Stimulated activated CD4-positive, alpha-beta T cell treated with anti-CD3 and anti-CD28 coated beads, Interleukin-4, amount 100 ng/mL, for 48 hours (primary cell): ENCODE measurements around the gene CSNK1A1.
A peak's percentile ranks its signal among the peaks of the same experiment; 100 is the strongest.
"Not testable (repeated sequence)": the region's sequence is repeated elsewhere in the genome, so short reads cannot be mapped to it uniquely, and the experiment has no call there.

ENCODE experiments used
- DNase-seq, 2 donors: peaks; one replicate each; pipeline ENCODE4 v3.0.0-alpha.2; 2020; ENCODE audit warnings: low read depth in 2 of 2

Gene CSNK1A1

DNA sequence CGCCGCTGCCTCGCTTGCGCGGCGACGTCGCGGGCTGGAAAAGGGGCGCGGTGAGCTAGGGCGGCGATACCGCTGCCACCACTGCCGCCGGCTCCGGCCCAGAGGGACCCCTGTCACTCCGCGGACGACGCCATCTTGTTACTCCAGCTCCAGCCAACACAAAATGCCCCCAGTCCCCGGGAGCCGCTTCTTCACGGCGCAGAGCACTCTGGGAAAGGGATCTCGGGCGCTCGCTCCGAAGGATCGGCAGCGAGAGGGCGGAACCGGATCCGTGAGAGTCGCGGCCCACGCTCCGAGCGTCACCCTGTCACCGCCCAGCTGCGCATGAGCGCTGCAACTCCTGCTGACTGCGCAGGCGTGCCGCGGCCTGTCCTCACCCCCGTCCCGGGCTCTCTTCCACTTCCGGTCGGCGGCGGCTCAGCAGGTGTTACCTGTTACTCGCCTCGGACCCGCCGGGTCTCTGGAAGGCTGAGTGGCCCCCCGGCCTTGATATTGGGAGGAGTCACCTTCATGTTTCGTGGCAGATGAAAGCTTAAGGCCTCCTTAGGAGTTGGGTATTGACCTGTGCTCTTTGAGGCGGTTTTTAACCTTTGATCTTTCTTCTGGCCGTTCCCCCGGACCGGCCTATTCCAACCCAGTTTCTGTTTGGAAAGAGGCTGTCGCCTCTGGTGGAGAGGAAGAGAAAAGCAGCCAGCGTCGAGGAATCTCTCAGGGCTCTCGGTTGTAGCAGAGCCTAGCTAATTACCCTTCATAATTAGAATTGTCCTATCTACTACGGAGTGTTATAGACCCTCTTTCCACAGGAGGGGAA lies at the start of gene CSNK1A1:
Gene CSNK1A1, minus strand, starts transcription at position 213 of the 811 bp plus-strand sequence. CDS start 475 bp downstream, outside the sequence.
- peak; percentile 97 to 99 for DNase-seq

DNA sequence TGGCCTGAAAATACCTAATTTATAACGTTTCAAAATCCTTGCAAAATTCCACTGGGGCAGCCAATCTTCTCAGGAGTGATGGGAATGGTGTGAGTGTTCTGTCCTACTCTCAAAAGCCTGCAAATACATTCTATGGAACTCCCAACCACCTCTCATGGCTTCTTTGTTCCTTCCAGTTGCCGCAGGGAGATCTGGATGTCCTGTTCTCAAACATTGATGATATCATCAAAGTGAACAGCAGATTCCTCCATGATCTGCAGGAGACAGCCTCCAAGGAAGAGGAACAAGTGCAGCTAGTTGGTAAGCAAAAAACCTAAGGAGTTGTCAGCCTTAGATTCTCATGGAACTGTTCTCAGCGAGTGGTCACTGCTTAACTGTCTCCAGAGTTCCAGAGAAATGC lies 49.7 kb upstream of the CSNK1A1 start:
- DNase-seq, result no peak

DNA sequence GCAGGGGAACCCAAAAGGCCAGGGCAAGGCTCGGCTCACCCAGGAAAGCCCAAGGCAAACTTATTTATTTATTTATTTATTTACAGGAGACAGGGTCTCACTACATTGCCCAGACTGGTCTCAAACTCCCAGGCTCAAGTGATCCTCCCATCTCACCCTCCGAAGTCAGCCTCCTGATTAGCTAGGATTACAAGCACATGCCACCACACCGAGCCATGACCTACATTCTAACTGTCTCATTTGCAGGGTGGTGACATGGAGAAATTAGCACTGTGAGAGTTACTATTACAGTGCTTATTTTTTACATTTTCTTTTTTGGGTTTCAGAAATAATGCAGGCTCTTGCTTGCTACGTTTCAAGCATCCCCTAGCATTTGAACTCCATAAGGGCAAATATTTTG lies 48.1 kb upstream of the CSNK1A1 start:
- no peak for DNase-seq

DNA sequence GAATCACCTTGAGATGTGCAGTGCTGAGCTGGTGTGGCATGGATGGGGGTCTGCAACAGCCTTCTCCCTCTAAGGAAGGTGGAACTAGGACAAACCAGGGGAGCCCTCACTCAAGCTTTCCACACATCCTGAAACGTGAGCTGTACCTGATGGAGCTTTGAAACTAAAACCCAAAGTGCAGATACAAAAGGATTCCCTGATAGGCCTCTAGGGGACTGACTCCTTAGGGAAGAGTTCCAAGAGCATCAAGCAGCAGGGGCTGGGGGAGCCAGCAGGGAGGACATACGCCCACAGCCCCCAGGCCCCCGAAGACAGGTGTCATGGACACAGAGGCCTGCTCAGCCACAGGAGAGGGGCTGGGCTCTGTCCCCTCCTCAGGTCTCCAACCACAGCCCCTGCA lies 47.7 kb upstream of the CSNK1A1 start:
- no peak for DNase-seq

DNA sequence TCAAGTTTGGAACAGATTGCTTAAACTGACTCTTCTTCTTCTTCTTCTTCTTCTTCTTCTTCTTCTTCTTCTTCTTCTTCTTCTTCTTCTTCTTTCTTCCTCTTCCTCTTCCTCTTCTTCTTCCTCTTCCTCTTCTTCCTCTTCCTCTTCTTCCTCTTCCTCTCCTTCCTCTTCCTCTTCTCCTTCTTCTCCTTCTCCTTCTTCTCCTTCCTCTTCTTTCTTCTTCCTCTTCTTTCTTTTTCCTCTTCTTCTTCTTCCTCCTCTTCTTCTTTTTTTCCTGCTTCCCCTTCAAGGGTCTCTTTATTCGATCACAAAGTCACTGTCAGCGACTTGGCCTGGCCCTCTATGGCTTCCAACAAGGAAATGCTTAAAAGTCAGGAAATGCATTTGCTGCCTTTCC lies 47.0 kb upstream of the CSNK1A1 start:
- DNase-seq, result not testable (repeated sequence)

DNA sequence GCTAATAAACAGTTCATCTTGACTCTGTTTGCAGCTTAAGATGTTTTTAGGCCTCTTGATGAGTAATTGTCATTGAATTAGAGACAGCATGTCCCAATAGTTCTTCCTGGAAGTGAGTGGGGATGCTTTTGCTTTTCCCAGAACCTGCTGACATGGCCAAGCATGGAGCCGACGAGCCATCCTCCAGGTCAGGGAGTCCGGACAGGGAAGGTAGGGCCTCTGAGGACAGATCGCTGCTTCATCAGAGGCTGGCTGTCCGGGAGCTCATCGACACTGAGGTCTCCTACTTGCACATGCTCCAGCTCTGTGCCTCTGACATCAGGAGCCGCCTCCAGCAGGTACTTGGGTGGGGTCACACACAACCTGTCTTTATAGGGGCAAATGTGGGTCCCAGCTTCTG lies 46.4 kb upstream of the CSNK1A1 start:
- DNase-seq, result no peak

DNA sequence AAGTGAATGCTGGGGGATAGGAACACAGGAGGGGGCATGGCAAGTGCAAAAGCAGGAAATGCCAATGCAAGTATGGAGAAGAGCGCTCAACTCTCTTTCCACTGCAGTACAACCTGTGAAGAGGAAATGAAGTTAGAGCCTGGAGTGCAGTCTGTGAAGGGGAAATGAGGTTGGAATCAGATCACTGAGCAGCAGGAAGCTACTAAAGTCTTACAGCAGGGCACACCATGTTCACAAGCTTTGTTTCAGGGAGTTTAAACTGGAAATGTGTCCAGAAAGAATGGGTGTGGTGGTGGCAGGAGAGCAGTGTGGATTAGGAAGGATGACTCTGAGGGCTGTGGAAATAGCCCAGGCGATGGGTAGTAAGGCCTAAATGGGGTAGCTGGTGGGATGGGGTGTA lies 45.5 kb upstream of the CSNK1A1 start:
- DNase-seq, result no peak

DNA sequence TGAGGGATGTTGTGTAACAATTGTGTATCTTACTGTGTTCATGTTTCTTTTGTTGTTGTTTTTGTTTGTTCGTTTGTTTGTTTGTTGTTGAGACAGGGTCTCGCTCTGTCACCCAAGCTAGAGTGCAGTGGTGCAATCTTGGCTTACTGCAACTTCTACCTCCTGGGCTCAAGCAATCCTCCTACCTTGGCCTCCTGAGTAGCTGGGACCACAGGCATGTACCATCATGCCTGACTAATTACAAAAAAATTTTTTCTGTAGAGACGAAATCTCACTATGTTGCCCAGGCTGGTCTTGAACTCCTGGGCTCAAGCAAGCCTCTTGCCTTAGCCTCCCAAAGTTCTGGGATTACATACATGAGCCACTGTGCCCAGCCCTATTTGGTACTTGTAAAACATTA lies 43.9 kb upstream of the CSNK1A1 start:
- not testable (repeated sequence) for DNase-seq

DNA sequence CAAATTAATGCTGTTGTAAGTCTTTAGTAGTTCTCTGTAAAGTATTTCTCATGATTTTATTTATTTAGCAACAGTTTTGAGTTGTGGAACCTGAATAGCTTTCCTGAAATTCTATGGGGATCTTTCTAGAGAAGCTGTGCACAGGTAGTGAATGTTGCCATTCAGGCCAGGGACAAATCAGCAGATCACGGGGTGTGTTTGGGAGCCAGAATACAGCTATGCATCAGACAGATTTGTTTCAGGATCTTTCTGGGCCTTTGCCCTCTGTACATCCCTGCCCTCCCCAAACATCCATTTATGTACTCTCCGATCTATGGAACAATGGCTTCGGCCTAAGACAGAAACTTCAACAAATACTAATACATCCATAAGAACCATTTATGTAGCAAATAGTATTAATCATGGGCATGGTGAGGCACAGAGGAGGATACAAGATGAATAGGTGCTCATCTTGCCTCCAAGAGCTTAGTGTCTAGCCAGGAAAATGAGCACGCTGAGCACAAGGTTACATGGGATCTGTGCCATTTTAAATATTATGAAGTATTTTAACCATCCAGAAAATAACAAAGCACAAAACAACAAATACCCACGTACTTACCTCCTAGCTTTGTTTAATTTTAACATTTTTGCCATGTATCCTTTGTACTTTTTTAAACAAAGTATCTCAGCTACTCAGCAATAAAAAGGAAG lies 43.1 kb upstream of the CSNK1A1 start:
- no peak for DNase-seq

DNA sequence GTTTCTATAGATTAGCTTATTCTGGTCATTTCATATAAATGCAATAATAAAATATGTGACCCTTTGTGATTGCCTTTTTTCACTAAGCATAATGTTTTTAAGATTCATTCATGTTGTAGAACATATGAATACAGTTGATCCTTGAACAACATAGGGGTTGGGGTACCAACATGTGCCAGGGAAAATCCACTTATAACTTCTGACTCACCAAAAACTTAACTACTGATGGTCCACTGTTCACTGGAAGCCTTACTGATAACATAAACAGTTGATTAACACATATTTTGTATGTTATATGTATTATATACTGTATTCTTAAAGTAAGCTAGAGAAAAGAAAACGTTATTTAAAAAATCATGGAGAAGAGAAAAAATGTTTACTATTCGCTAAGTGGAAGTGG lies 42.1 kb upstream of the CSNK1A1 start:
- DNase-seq, result no peak

DNA sequence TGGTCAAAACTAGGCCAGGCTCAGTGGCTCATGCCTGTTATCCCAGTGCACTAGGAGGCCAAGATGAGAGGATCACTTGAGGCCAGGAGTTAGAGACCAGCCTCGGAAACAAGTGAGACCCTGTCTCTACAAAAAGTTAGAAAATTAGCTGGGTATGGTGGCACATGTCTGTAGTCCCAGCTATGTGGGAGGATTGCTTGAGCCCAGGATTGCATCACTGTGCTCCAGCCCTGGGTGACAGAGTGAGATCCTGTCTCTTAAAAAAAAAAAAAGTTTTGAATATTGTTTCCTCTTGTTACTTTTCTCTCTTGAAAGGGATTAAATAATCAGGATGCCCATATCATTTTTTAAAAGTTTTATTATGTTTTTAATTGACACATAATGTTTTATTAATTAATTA lies 37.7 kb upstream of the CSNK1A1 start:
- DNase-seq, result no peak

DNA sequence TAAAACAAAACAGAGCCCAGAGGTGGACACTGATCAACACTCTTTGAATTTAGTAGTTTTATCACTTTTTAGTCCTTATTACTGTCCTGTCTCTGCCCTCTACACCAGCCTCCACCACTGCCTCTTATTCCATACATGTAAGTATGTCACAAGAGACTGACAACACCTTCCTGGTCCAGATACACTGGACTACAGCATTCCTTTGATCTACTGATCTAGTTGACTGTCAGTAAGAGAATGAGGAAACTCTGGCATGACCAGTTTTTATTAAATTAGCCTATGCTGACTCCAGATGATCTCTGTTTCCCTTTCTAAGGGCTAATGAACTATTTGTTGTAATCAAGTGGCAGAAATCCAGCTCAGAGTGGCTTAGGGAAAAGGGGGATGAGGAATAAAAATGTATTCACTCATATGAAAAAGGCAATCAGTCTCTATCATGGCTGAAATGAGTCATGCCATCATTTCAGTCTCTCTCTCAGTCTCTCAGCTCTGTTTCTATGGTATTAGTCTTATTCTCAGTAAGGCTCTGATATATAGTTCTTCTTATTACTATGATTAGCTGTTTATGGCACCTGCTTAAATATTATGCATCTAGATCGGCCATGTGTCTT lies 35.6 kb upstream of the CSNK1A1 start:
- no peak for DNase-seq

DNA sequence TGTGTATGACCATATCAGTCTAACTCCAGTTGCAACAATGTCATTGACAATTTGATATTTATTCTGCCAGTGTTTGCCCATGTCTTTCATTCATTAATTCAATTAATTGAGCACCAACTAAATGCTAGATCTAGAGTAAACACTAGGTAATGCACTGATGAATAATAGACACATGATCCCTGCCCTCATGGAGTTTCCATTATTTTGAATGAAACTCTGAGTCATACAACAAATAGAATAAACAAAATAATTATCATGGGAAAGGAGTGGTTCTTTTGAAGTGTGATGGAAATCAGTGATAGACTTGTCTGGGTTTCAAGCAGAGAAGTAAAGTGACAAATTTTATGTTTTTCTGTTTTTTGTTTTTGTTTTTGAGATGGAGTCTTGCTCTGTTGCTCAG lies 34.7 kb upstream of the CSNK1A1 start:
- no peak for DNase-seq

DNA sequence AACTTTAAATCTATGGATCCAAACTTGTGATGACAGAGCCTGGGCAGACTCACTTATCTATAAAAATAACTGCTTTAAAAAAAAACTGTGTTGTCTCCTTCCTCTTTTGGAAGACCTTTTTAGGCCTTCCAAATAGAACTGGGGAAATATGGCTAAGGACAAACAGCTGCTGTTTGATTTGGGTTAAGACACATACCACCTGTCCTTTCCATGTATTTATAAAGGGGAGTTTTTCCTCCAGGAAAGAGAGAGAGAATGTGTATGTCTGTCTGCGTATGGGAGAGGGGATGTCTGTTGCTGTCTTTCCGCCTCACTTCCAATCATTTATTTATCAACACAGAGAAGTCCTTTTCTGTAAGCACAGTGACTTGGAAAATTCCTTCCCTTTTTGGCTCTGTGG lies 32.9 kb upstream of the CSNK1A1 start:
- DNase-seq, result no peak

DNA sequence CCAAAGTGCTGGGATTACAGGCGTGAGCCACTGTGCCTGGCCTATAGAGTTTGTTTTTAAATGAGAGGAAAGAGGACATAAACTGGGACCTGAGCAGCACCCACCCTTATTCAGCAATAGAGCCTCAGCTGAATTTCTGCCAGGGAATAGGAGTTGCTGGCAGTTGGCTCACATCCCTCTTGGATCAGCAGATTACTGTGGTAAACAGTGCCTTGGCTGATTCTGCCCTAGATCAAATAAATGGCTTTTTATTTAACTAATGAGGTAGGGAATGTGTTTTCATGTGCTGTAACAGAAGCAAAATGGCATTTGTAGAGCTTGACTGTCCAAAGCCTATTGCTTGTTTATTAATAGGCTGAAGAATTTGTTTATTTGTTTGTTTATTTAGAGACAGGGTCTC lies 32.2 kb upstream of the CSNK1A1 start:
- no peak for DNase-seq

DNA sequence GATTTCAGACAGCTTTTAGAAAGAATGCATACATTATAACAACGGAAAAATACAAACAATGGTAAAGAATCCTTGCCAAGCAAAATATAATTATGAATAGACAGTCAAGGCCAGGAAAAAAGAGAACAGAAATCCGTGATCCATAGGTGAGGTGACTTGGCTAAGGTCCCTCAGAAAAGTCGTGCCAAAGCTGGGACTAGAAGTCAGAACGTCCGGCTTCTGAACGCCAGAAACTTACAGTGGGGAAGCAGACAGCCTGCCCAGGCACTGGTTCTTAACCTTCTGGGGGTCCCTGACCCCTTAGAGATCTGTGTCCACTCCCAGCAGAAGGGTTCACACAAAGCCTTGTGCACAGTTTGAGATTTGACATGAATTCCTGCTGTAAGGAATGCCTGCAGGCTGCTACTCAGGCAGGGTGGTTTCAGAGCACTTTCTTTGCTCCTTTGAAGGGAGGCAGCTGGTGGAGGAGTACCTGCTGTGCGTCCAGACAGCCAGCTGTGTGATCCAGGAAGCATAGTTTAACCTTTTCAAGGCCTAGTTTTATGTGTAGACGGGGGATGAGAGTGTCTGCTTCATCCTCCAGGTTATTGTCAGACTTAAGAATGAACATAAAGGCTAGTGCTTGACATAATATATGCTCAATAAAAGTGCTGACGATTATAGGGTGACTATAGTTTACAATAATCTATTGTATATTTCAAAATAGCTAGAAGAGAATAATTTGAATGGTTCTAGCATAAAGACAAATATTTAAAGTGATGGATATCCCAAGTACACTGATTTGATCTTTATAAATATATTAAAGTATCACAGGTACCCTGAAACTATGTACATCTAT lies 30.9 kb upstream of the CSNK1A1 start:
- no peak for DNase-seq

DNA sequence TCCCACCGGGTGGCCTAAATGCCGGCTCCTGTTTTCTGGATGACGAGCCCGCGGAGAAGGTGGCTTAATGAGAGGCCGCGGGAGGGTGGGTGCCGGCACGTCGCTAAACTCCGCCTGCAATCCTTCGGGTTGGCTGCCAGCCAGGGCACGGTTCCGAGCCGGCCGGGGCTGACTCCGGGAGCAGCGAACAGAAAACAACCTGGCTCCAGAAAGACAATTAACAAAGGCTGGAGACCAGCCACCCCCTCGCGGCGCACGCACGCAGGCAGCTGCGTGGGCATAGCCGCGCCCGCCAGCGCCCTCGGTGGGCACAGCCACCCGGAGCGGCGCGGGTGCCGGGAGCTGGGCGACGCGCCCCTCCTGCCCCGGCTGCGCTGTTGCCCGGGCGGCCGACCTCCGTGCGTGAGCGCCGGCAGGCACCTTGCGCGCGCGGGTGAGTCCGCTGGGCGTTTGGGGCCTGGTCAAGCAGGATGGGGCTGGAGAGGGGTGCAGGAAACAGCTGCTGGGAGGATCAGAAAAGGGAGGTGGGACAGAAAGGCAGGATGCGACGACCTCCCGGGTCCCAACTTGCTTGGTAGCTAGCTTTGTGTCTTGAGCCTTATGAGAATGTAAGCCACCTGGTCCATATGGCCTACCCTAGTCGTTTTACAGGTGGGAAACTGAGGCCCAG lies 30.1 kb upstream of the CSNK1A1 start, which contains the start of gene ARHGEF37:
Gene ARHGEF37, plus strand, starts transcription at position 307 of the 670 bp plus-strand sequence. CDS start 16,272 bp downstream, outside the sequence.
- peak; percentile 51 to 56 for DNase-seq

DNA sequence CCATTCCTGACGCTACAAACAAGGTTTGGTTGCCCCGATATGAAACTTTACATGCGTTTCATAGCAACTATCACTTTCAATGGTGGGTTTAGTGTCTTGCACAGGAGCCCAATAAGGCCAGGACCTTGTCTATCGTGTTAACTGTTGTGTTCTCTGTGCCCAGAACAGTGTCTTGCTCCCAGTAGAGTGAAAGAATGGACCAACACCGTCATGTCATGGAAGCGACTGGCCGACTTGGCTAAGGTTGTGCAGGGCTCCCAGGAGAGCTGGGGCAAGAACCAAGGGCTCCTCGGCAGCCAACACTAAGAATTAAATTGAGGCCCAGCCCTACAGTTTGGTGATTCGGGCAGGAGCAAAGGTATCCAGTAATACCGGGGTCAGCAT lies 29.6 kb upstream of the CSNK1A1 start:
- no peak for DNase-seq

DNA sequence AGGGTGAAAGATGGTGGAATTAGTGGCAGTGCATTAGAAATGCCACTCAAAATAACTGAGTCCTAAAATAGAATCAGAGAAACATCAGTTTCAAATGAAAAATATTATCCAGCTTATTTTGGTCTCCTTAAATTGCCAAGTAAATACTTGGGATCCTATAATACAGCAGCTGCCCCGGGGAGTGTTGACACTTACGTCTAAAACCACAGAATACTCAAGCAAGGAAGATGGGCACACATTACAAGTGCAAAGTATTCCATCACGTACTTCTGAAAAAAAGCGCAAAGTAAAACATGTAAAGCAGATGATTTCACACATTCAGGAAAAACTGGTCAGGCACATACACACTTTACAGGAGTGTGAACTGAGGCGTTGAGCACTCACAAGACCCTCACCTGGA lies 27.7 kb upstream of the CSNK1A1 start:
- DNase-seq, result no peak

DNA sequence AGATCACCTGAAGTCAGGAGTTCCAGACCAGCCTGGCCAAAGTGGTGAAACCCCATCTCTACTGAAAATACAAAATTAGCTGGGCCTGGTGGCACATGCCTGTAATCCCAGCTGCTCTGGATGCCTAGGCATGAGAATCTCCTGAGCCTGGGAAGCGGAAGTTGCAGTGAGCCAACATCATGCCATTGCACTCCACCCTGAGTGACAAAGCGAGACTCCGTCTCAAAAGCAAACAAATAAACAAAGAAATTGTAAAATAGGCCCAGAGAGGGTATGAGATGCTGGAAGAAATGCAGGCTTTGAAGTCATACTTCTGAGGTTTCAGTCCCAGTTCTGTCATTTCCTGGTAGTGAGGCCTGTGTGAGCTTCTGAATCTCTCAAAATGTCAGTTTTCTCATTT lies 24.8 kb upstream of the CSNK1A1 start:
- DNase-seq, result no peak

DNA sequence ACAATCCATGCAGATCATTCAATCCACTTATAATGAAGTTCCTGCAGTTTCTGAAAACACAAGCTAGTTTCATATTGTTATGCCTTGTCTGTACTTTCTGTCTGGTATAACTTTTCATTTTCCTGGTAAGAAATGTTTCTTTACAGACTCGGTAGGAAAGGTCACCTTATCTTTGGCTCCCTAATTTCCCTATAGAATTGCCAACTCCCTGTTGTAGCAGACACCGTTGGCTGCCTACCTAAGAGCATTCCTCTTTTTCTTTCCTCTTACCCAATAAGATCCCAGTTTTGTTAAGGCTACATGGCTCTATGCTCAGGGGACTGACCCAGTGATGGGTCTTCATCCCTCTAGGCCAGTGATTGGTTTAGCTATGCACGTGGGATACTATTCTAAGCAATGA lies 23.9 kb upstream of the CSNK1A1 start:
- DNase-seq, result no peak
